Right ventricle myocardium inferior (tissue), 1 donor: ENCODE data around the gene TUBB2B. TPM values are rescaled to one million over a fixed set of nuclear protein-coding genes. Genes with fewer than 3 reads are reported as not detected.
"Not testable (repeated sequence)": the region's sequence is repeated elsewhere in the genome, so short reads cannot be mapped to it uniquely, and the experiment has no call there.

Experiments used
- ATAC-seq: fragments of 200-7000 bp; cut with Tn5 transposase; one replicate; pipeline ENCODE4 v1.9.1; 2020; ENCODE audit warnings: mild to moderate bottlenecking, moderate library complexity
- DNase-seq: peaks from one replicate; pipeline ENCODE4 v3.0.0; 2021; ENCODE audit errors: missing footprints
- intact Hi-C: fragments of 100-400 bp; cut with DNase I; formaldehyde crosslinking; loops from one replicate; pipeline ENCODE4 v1.11.0; 2022
- total RNA-seq: library from RNA; stranded (reverse); fragmentation: NEBNext Ultra II Directional; extraction: Animal tissue kit (Norgen Biotek cat#: 25700); gene quantifications from one replicate; pipeline ENCODE4 v1.2.1, GENCODE V29; 2021
- donor health status: DM: no; HTN: yes; CAD: no; lungs with severe emphysema.

TUBB2B gene
- total RNA-seq, 1 donor from 2014 or later = 0.97 TPM

- intact Hi-C loops = no loop called here
Observed at GRCh38 chr6:3199382-3199781, 28.1 kb downstream of the TUBB2B start.

GRCh38 chr6:3197734-3198133 is 29.7 kb downstream of the TUBB2B start:
- intact Hi-C loops, ATAC-seq, DNase-seq: not testable (repeated sequence)

More at GRCh38 chr6:3199382-3199781, 28.1 kb downstream of the TUBB2B start:
- no peak for ATAC-seq
- DNase-seq = no peak

DNA sequence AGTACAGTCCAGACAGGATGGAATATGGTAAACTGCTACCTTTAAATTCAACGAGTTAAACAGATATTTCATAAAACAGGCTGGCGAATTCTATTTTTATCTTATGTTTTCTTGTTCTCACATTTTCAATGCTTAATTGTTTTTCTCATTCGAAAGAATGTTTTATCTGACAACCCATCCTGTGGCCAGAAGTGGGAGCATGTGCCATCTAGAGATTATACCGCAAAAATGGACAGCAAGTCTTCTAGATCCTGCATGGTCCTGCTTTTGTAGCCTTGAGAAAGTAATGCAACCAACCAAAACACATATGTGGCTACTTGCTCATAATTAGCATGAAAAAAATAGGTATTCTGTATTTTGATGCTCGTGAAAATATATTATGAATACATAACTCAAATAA is 30.7 kb downstream of the TUBB2B start:
- intact Hi-C loops = no loop called here

GRCh38 chr6:3195695-3196497 is 31.6 kb downstream of the TUBB2B start:
- DNase-seq (no peak), ATAC-seq (no peak)
- intact Hi-C loops = no loop called here

More for the DNA sequence above, 30.7 kb downstream of the TUBB2B start:
- no peak for ATAC-seq
- no peak for DNase-seq

GRCh38 chr6:3195420-3195694 is 32.1 kb downstream of the TUBB2B start:
- intact Hi-C loops = no loop called here
- DNase-seq (no peak), ATAC-seq (no peak)

GRCh38 chr6:3194535-3195419 is 32.7 kb downstream of the TUBB2B start:
- ATAC-seq (no peak), DNase-seq (no peak)
- intact Hi-C loops = no loop called here

DNA sequence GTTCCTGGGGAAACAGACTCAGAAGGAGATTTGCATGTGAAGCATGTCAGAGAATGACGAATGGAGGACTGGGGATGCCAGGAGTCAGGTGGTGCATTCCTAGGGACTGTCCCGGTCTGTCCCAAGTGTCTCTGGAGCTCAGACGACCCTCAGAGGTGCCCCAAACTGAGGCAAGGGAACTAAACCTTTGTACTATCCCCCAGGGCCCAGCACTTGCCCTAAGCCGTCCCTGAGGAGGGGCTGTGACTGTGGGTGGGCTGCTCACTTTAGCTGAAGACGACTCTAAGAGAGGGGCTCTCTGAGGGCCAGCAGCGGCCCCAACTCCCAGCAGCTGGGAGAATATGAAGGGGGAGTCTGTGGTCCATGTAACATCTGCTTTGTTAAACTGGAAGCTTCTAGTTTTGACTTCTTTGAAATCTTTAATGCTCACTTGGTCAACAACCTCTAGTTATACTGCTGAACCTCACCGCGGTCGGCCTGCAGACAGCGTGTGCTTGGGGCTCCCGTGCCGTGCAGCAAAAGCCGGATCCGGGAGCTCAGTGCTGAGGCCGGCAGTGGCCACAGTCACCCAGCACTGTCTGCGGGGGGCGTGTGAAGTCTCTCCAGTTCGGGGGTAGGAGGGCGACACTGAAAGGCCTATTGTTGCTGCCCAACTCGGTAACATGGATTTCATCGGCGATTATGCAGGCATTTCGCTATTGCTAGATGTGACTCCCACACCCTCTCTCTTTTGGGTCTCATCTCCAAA is 34.2 kb downstream of the TUBB2B start:
- intact Hi-C loops = no loop called here
- no peak for DNase-seq
- ATAC-seq = no peak

GRCh38 chr6:3190779-3191178 is 36.7 kb downstream of the TUBB2B start:
- DNase-seq (no peak), ATAC-seq (no peak)
- intact Hi-C loops = no loop called here

DNA sequence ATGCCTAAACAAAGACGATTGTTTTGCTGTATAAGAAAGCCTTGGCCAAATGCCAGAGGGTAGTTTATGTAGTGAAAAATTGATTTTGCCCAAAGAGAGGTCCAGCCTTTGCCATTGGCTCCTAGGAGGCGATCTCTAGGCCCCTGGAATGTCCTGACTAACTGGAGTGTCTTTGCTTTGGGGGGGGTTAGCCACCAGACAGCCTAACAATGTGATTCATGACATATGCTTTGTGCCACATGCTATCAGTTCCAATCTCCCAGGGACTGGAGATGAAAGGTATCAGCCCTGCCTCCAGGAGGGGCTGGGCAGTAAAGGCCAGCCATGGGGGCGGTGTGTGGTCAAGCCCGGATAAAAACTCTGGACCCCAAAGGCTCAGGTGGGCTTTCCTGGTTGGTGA is 37.4 kb downstream of the TUBB2B start:
- intact Hi-C loops = no loop called here
- ATAC-seq = no peak

DNA sequence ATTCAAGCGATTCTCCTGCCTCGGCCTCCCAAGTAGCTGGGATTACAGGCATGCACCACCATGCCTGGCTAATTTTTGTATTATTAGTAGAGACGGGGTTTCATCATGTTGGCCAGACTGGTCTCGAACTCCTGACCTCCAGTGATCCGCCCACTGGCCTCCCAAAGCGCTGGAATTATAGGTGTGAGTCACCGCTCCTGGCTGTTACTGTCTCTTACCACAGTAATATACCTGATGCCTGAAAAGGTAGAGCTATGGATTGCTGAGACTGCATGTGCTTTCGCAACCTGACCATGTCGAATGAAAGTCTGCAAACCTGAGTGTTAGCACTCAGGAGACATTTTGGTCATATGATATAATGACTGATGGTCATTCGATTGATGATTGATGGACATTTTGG is 38.3 kb downstream of the TUBB2B start:
- intact Hi-C loops, ATAC-seq, DNase-seq: not testable (repeated sequence)

More for the DNA sequence above, 37.4 kb downstream of the TUBB2B start:
- DNase-seq = no peak

DNA sequence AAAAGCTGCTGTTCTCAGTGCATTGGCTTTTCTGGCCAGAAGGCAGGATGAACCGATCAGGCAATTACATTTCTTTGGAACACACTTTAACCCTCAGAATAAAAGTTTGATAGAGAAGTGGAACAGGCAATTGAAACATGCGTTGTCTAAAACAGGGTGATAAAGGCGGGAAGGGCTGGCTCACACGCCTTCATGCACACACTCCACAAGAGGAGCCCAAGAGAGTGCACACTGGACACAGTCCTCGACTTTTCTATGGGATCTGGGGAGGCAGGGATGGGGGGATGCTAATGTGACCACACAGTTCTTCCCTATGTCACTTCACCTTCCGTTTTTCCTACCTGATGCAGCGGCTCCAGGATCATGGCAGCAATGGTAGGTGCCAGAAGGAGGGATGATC is 39.2 kb downstream of the TUBB2B start:
- DNase-seq (no peak), ATAC-seq (no peak)
- intact Hi-C loops = no loop called here

DNA sequence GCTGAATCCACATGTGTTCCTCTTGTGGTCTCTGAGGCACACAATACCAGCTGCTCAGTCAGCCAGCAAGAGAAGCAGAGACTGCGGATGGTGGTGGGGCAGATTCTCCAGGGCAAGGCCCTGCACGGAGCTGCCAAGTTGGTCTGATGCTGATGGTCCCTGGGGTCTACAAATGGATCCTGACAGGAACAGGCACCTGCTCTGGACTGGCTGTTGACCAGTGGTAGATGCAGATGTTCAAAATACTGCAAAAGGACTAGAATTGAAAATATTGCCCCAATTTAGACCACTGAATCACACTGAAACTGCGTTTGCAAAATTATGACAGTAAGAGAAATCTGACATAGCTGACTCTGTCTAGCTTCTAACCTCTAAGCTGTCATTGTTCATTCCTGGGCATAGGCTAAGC is 40.5 kb downstream of the TUBB2B start:
- intact Hi-C loops = no loop called here
- DNase-seq (no peak), ATAC-seq (no peak)

DNA sequence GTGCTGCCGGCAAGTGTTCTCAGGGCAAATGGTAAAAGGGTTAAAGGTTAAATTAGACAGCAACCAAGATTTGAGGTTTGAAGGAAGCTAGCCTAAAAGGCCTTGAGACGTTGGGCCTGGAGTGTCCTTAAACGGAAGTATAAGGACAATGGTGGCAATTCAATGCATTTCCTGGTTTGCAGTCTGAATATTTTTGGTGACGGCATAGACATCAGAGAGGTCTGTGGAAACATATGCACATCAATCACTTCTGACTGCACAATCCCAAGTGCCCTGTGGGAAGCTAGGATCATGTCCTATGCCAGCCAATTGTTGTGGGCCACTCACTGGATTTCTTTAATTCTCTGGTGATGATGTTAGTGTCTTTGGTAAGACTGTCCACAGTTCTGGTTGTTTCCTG is 44.4 kb downstream of the TUBB2B start:
- intact Hi-C loops = no loop called here
- ATAC-seq = no peak
- DNase-seq = no peak

GRCh38 chr6:3181105-3181504 is 46.3 kb downstream of the TUBB2B start:
- DNase-seq = no peak
- no peak for ATAC-seq
- intact Hi-C loops = no loop called here

DNA sequence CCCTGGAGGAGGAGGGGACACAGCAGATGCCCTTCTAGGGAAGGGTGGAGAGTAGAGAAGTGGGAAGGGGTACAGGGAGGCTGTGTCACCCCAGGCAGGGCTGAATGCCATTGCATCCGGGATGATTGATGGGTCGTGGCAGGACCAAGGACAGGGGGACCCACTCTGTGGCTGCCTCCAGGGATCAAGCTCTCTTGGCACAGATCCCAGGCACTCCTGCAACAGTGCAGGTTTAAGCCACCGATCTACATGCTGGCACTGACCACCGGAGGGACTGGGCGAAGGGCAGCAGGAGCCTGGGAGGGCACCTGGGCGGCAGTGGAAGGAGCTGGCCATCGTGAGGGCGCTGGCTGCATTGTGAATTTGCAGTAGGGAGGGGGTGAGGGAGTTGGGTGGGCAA is 47.5 kb downstream of the TUBB2B start:
- not testable (repeated sequence) for ATAC-seq, DNase-seq
- intact Hi-C loops = loop anchor here (1.0 kb wide), 1 partner anchor 24 kb away; no protein-coding TSS in a partner anchor

DNA sequence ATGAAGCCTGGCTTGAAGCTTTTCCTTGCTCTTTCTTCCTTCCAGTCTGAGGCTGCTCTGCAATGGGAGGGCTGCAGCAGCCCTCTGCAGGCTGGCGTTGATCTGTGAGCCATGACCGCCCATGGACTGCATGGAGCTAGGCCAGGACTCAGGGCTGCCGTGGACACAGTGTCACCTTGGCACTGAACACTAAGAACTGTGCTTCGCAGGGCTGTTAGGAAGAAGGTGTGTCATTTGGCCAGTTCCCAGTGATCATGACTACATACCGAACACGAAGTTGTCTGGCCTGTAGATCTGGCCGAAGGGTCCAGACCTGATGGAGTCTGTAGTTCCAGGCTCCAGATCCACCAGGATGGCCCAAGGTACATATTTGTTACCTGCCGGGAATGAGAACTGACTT is 48.8 kb downstream of the TUBB2B start:
- ATAC-seq = peak; percentile 72
- DNase-seq, intact Hi-C loops: not testable (repeated sequence)

DNA sequence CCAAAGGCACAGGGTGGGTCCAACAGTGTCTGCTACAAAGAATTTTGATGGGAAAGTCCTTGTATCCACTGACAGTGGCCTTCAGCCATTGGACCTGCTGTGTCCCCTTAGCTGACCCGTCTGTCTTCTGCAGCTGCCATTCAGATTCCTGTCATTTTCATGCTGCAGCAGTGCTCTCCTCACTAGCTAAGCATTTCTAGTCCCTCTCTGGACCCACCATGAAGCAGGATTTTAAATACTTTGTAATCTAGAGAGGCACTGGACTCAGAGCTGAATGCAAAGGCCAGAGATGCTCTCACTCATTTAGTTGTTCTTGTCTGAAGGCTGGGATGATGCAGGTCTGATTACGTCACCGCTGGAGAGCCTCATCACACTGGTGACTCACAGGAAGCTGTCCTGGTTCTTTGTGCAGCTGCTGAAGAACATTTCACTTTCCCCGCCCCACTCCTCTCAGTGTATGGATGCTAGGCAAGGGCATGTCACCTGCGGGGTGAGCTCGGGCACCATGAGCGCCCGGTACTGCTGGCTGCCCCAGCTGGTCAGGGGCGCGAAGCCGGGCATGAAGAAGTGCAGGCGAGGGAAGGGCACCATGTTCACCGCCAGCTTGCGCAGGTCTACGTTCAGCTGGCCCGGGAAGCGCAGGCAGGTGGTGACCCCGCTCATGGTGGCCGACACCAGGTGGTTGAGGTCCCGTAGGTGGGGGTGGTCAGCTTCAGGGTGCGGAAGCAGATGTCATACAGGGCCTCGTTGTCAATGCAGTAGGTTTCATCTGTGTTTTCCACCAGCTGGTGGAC is 50.7 kb downstream of the TUBB2B start:
- peak; percentile 34 for ATAC-seq
- DNase-seq = no peak
- intact Hi-C loops = no loop called here

GRCh38 chr6:3175715-3176402 is 51.6 kb downstream of the TUBB2B start:
- intact Hi-C loops = no loop called here
- ATAC-seq (no peak), DNase-seq (no peak)
